NCI-H2227 (cell line): Measurements from ENCODE around the gene CYLD.

Source experiments
- DNase-seq: peaks from one replicate; lab custom pipeline; 2025; ENCODE audit not compliant: unreplicated experiment; lab: John Stamatoyannopoulos, UW

Gene CYLD

GRCh38 chr16:50841081-50841886 is 99.4 kb downstream of the CYLD start:
- DNase-seq: no peak

DNA sequence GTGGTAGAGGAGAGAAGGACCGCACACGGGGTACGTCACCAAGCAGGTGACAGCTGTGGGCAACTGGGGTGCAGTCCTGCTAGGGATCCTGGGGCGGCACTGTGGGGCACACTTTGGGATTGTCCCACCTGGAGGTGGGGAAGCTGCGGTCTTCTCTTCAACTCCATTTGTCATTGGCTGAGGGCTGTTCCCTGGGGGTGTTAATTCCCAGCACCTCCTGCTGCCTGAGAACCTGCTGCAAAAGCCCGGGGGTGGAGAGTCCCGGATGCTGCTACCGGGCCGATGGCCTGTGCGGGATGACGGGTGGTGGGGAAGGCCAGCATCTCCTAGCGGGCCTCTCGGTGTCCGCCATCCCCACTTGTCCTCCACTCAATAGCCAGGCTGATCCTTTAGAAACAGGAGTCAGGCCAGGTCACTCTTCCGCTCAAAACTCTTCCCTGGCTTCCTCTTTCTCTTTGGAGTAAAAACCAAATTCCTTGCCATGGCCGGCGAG is 100.2 kb downstream of the CYLD start:
- DNase-seq: no peak

DNA sequence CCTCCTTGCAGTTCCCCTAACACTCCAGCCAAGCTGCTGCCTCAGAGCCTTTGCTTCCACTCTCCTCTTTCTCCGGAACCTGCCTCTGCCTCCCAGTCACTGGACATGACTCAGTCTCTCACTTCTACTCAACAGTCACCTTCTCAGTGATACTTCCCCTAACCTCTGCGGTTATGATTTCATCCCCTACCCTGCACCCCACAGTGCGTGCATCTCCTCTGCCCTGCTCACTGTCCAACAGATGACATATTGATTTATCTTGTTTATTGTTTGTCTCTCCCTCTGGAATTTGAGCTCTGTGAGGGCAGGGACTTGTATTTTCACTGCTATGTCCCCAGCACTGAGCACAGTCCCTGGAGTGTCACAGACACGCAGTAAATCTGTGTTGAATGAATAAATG is 100.7 kb downstream of the CYLD start:
- DNase-seq: no peak

GRCh38 chr16:50844840-50845239 is 103.0 kb downstream of the CYLD start:
- no peak for DNase-seq

DNA sequence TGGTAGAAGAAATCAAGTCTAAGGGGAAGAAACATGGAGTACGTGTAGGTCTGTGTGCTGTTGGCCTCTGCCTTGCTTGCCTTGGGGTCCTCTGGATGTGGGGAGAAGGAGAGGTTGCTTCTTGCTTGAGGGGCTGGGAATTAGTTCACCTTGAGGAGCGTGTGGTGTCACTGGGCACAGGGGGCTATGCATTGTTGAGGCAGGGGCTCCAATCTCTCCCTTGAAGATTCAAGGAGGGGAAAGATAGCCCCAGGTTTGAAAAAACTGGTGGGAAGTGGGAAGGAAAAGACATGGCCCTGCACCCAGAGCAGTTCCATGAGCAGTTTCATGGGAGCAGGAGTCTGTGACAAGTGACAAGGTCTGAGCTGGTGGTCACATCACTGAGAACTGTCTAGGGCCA is 103.4 kb downstream of the CYLD start:
- DNase-seq: no peak

- no peak for DNase-seq
These were observed 104.6 kb downstream of the CYLD start for GRCh38 chr16:50846511-50846910.

- no peak for DNase-seq
These were observed 105.3 kb downstream of the CYLD start for GRCh38 chr16:50847166-50847565.

GRCh38 chr16:50848755-50849514 is 107.0 kb downstream of the CYLD start:
- no peak for DNase-seq
